ENCODE measurements around the gene NKAPL.
"Not testable (repeated sequence)": the region's sequence is repeated elsewhere in the genome, so short reads cannot be mapped to it uniquely, and the experiment has no call there.

Gene NKAPL

GRCh38 chr6:28295326-28295725, 36.2 kb downstream of the NKAPL start:
- no peak for DNase-seq (ENCODE audit: extremely low read depth, insufficient read length)
- no peak overlapping the region for H3K4me3 ChIP-seq (replicated peaks; ENCODE audit: low read depth, low read length)
- no peak for TF ChIP-seq CTCF (IDR thresholded peaks at IDR 0.05; ENCODE audit: insufficient read depth, low read length, poor library complexity, severe bottlenecking)
- no peaks in the 10 kb centered on the region; the same call in none of the 2 replicates for H3K36me3 ChIP-seq (ENCODE audit: control insufficient read depth, insufficient read depth, low read length)
- H3K27me3 ChIP-seq (replicated peaks; ENCODE audit: control insufficient read depth, insufficient read depth, low read length), result no peaks in the 10 kb centered on the region

GRCh38 chr6:28296520-28297060, 37.5 kb downstream of the NKAPL start:
- Histone ChIP-seq H3K36me3 (ENCODE audit: control insufficient read depth, insufficient read depth, low read length) (no peaks in the 10 kb centered on the region; the same call in none of the 2 replicates), H3K4me3 (replicated peaks; ENCODE audit: low read depth, low read length) (no peak overlapping the region), H3K27me3 (replicated peaks; ENCODE audit: control insufficient read depth, insufficient read depth, low read length) (no peaks in the 10 kb centered on the region)
- TF ChIP-seq CTCF (IDR thresholded peaks at IDR 0.05; ENCODE audit: insufficient read depth, low read length, poor library complexity, severe bottlenecking), result no peak
- no peak for DNase-seq (ENCODE audit: extremely low read depth, insufficient read length)

- Histone ChIP-seq H3K36me3 (ENCODE audit: control insufficient read depth, insufficient read depth, low read length) (no peaks in the 10 kb centered on the region), H3K27me3 (replicated peaks; ENCODE audit: control insufficient read depth, insufficient read depth, low read length) (no peaks in the 10 kb centered on the region), H3K4me3 (replicated peaks; ENCODE audit: low read depth, low read length) (no peak overlapping the region)
- TF ChIP-seq CTCF (IDR thresholded peaks at IDR 0.05; ENCODE audit: insufficient read depth, low read length, poor library complexity, severe bottlenecking), result no peak
- peak; percentile 25 for DNase-seq (ENCODE audit: extremely low read depth, insufficient read length)
These were observed 44.5 kb downstream of the NKAPL start for GRCh38 chr6:28303570-28303969.

GRCh38 chr6:28306363-28306762, 47.3 kb downstream of the NKAPL start:
- H3K4me3 ChIP-seq (replicated peaks; ENCODE audit: low read depth, low read length); H3K27me3 ChIP-seq (replicated peaks; ENCODE audit: control insufficient read depth, insufficient read depth, low read length); H3K36me3 ChIP-seq (ENCODE audit: control insufficient read depth, insufficient read depth, low read length); DNase-seq (ENCODE audit: extremely low read depth, insufficient read length): not testable (repeated sequence)

Measured in GM06990 (cell line).